Midbrain (tissue), 1 donor: Measurements from ENCODE around the gene TMEM229B.
"Not testable (repeated sequence)": the region's sequence is repeated elsewhere in the genome, so short reads cannot be mapped to it uniquely, and the experiment has no call there.

Experiments used
- DNase-seq: peaks from one replicate; lab custom pipeline; 2025; lab: John Stamatoyannopoulos, UW

Gene TMEM229B

DNA sequence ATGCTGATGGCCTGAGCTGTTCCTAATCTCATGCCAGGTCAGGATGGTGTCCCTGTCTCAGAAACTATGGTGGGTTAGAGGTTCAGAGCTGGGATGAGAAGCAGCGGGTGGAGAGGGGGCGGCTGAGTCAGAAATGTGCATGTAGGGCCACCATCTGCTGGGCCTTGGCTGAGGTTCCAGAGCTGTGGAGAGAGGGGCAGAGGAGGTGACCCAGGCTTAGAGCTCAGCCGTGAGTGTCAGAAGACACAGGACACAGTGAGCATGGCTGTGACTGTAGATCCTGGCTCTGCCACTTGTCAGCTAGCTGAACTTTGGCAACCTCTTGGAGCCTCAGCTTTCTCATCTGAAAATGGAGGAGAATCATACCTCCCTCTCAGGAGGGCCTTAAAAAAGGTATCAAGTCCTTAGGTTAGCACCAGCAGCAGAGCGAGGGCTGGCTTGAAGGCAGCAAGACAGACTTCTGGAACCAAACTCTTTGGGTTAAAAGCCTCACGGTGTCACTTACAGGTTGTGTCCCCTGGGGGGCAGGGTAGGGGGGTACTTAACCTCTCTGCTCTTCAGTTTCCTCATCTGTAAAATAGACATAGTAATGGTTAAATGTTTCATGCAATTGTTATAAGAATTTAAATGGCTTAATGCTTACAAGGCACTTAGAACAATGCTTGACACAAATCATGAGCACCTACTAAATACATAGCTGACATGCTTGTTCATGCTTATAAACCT lies 34.8 kb downstream of the TMEM229B start:
- no peak for DNase-seq

DNA sequence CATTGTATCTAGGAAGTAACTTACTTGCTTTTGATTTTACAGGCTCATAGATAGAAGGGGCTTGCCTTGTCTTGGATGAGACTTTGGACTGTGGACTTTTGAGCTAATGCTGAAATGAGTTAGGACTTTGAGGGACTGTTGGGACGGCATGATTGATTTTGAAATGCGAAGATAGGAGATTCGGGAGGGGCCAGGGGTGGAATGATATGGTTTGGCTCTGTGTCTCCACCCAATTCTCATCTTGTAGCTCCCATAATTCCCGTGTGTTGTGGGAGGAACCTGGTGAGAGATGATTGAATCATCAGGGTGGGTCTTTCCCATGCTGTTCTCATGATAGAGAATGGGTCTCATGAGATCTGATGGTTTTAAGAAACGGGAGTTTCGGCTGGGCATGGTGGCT lies 36.9 kb downstream of the TMEM229B start:
- DNase-seq: not testable (repeated sequence)

DNA sequence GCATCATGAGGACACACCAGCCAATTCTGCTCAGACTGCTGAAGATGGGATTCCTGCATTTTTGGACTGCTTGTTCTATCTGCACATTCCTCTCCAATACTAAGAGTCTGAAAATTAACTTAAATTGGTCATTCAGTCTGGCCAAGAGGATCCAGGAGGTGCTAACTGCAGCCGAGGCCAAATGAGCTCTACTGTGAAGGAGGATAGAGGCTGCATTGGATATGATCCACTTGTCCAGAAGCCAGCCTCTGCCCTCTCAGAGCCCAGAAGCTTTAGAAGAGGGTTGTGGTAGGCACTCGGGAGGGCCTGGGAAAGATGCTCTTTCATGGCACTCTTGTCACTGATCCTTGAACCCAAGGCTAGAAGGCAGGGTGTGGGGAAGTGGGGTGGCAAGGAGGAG lies 39.4 kb downstream of the TMEM229B start:
- DNase-seq: no peak

DNA sequence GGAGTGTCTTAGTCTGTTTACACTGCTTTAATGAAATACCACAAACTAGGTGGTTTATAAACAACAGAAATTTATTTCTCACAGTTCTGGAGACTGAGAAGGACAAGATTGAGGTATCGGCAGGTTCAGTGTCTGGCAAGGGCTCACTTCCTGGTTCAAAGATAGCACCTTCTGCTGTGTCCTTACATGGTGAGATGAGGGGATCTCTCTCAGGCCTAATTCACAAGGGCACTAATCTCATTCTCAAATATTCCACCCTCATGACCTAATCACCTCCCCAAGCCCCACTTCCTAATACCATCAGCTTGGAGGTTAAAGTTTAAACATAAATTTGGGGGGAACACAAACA lies 41.5 kb downstream of the TMEM229B start:
- no peak for DNase-seq

DNA sequence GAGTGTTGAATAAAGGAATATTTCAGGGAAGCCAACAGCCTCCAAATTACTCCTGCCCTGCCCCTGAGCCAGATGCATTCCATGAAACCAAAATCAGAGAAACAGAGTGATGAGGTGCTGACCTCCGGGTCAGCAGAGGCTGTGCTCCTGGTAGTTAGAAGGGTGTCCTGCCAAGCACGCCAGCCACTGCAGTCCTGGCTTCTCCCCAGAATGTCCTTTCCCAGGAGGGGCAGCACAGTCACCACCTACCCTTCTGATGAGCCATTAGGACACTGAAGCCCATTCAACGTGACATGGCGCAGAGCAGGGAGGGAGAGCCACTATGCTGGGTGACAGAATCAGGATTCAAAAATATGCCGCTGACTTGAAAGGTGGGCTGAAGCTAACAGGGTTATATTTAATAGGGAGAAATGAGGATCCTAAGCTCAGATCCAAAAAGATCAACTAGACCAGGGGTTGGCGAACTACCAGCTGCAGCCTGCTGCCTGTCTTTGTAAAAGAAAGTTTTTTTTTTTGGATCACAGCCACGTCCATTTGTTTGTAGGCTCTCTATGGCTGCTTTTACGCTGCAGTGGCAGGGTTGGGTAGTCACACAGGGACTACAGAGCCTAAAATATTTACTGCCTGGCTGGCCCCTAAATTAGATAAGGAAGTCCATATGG lies 42.0 kb downstream of the TMEM229B start:
- peak; percentile 43 for DNase-seq

DNA sequence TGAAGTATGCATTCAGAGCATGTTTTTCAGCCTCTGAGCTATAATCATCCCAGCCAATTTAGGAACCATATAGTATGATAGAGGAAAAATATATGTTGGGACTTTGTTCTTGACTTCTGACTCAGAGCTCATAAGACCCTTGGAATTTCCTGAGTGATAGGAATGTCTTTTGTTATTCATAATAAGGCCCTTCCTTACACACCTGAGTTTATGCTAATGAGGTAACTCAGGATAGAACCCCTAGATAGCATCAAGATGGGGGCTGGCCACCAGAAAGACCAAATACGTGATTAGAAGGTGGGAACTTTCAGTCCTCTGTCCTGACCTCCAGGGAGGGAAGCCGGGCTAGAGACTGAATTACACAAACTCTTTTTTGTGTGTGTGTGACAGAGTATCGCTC lies 44.1 kb downstream of the TMEM229B start:
- DNase-seq: no peak

DNA sequence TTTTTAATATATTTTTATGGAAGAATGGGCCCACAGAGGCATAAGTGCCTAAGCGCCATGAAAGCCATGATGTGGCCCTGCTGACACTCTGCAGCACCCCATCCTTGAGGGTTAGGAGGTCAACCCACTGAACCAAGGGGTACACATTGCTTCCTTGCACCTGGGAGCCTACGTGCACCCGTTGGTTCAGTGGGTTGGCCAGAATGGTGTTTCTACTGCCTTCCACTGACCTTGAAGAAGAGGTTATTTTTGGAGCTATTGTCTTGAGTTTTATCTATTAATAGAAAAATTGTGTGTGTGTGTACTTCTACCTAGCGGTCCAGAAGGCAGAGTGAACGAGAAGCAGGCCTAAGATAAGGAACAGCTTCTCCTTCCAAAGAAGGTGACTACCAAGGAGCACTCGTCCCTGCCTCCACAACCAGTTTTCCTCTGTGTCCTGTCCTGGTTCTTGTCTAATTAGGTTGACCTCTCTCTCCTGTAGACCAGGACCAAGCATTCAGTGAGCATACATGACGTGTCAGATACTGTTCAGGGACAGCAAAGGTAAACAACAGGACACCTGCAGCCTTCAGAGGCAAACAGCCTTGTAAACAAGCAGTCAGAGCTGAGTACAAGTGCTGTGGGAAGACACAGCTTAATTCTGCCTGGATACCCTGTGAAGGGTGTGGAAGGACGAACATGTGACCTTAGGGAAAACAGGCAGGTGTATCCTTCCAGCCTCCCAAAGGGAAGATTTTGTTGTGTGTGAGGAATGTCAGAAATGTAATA lies 46.2 kb downstream of the TMEM229B start:
- DNase-seq: no peak

DNA sequence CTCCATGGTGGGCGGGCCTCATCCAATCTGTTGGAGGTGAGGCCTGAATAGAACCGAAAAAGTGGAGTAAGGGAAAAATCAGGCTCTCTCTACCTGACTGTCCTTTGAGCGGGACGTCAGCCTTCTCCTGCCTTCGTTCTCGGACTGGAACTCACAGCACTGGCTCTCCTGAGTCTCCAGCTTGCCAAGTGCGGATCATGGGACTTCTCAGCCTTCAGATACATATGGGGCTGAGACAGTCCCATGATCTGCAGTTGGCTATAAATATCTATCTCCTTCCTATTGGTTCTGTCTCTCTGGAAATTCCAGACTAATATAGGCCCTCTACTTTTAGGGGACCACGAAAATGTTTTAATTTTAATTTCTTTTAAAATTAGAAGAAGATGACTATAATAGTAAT lies 46.8 kb downstream of the TMEM229B start:
- DNase-seq: no peak

DNA sequence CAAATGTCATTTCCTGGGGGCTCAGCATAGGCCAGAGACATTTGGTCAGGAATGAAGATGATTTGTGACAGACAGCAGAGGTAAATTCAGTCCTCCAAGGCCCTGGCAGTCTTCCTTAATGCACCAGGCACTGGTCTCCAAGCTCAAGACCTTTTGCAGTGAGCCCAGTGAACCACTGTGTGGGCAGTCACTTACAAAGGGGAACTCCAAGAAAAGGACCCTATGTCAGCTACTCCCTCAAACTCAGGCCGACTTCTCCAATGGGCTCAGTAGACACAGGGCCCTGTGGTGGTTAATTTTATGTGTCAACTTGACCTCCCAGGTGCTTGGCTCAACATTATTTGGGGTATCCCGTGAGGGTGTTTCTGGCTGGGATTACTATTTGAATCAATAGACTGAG lies 47.3 kb downstream of the TMEM229B start:
- no peak for DNase-seq

DNA sequence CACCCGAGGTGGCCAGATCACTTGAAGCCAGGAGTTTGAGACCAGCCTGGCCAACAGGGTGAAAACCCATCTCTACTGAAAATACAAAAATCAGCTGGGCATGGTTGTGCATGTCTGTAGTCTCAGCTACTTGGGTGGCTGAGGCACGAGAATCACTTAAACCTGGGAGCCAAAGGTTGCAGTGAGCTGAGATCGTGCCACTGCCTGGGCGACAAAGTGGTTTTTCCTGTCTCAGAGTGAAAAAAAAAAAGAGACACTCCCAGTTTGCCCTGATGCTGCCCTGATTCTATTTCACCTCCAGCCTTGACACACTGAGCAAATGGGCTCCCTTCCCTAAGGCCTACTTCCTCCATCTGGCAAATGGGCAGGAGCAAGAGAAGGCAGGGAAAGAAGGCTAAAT lies 48.0 kb downstream of the TMEM229B start:
- DNase-seq: no peak

DNA sequence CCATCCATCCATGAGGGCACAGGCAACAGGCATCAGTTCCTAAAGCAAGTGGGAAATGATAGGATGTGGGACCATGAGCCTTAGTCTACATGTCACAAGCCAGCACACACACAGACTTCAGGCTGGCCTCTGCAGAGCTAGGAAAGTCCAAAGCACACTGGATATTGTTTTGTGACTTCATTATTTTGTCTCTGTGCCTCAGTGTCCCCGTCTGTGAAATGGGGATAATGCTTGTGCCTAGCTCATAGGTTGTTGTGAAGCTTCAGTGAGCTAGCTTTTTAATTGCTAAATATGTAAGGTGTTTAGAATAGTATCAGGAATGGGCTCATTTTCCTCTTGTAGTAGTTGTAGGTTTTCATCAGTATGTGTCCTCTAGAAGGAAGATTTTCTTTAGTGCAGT lies 49.6 kb downstream of the TMEM229B start:
- no peak for DNase-seq

DNA sequence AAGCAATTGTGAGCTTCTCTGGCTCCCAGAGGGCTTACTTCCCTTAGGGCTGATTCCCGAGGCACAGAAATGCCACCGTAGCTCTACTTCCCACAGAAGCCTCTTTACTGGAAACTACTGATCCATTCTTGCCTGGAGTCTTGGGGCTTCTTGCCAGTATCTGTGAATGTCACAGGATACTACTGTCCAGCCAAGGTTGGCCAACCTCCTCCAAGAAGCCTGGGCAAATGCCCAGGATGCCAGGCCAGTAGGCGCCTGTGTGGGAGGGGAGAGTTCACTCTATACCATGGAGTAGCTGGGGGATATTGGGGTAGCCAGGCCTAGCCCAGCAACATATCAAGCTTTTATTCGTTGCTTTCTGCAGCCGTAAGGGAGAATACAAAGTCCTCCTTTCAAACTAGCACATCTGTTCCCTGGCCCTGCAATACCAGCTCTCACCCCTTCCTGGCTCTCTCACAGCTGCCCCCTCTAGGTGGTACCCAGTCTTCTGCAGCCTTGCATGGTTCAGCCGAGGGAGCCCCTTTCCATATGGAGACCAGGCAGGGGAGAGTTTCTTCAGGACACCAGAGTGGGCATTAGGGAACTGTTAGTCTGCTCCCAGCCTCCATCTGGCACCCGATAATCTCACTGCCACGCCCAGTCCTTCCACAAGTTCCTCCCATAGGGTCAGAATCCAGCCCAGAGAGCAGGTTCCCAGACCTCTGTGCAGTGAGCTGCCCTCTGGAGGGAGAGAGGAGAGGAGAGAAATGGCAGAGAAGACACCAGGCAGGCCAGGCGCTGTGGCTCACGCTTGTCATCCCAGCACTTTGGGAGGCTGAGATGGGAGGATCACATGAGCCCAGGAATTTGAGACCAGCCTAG lies 52.3 kb downstream of the TMEM229B start:
- DNase-seq: peak; percentile 61

DNA sequence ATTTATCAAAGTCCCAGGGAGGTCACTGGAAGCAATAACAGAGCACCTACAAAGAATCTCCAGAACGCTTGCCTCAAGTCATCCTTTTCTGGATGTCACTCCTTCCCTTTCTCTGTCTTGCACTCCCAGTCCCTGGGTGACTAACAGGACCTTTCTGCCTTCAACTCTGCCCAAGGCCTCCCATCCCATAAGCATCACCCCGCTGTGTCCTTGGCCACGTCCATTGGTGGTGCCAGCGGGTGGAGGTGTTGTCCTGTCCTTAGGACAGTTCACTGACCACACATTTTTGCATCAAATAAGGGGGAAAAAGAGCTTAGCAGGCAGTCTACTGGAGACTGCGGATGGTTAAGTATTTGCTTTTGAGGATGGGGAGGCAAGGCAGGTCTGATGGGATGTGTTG lies 52.9 kb downstream of the TMEM229B start:
- no peak for DNase-seq

DNA sequence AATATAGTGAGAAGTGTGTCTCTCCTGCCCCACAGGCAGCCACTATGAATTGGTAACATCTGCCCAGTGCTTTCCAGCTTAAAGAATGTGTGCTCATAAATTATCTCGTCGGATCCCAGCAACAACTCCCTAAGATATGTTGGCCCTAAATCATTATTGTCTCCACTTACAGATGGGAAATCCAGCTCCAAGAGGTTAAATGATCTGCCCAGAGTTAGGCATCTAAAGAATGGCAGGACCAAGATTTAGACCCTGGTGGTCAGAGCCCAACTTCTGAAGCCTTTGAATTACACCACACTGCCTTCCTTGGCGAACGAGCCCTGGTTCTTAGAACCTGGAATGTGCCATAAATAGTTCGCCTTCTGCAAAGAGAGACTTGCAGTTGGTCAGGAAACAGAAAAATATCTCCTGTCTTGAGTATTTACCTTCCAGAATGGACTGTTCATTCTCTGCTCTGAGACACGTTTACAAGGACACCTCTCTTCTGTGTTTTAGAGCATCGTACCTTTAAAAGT lies 56.4 kb downstream of the TMEM229B start:
- no peak for DNase-seq

DNA sequence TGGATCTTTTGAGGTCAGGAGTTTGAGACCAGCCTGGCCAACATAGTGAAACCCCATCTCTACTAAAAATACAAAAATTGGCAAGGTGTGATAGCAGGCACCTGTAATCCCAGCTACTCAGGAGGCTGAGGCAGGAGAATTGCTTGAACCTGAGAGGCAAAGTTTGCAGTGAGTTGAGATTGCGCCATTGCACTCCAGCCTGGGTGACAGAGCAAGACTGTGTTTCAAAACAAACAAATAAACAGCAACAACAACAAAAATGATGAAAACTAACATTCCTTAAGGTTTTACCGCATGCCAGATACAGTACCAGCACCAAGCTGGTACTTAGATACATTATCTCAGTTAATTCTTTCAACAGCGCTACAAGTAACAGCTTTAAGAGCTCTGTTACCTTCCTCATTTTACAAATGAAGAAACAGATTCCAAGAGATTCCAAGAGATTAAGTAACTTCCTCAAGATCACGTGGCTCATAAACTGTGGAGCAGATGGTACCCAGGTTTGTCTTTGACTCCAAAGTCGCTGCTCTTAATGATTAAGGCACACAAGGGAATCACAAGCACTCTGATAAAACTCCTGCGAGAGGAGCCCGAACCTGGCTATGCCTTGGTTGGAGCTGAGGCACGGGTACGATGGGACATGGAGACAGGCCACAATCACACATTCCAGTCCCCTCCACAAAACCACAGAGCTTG lies 58.9 kb downstream of the TMEM229B start:
- DNase-seq: no peak

DNA sequence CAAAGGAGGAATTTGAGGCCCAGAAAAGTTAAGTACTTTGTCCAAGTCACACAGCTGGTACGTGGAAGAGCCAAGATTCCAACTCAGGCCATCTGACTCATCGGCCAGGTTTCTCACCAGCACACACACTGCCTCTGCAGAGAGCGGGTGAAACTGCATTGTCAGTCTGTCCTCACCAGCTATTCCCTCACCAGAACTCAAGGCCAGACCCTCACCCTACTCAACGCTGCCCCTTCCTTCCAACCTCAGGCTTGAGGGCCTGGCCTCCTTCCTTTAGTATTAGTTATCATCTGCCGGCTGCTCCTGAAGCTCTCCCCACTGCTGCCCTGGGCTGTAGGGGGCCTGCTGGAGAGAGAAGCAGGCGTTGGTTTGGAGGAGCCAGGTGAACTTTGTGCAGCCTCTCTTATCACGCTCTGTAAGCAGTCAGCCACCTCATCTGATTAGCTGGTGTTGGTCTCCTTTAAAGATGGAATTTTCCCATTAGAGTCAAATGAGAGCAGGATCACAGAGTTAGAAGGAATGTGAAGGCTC lies 60.0 kb downstream of the TMEM229B start:
- DNase-seq: no peak

DNA sequence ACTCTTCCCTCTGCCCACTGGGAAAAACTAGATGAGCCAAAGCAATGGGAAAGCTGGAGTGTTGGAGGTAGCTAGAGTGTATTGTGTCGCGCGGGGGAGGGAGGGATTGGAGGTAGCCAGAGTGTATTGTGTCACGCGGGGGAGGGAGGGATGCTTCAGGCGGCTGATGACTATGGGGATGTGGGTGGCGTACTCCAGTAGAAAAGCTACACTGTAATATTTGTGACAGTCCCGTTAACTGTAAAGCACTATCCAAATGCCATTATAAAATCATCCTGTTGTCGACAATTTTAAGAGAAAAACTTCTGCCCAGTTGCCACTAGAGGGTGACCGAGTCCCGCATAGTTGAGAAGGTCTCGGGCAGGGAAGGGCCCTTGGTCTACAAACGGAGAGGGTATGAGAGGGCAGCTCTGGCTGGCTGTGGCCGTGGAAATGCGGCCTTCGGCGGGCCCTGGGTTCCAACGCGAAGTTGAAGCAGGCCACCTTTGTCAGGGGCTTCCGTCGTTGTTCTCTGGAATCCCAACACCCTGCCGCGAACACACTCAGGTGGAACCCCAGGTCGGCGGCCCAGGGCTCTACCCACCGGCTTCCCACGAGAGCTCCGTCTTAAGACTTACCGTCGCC lies 61.4 kb downstream of the TMEM229B start:
- peak; percentile 80 for DNase-seq

DNA sequence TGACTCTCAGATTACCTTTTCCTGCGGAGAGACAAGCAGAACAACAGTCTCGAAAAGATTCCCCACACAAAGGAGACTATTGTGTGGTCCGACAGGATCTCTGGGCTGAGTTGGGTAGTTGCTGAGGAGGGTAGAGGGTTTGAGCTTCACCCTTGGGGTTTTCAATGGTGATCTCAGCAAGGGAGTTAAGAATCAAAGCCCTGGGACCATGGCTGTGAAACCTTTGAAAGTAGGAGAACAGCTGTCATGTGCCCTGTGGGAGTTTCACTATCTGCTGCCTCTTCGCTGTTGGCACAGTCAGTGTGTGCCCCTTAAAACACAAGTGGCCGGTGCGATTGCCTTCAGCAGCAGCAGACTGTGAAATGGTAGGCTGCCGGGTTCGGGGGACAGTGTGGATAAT lies 62.4 kb downstream of the TMEM229B start:
- DNase-seq: no peak

DNA sequence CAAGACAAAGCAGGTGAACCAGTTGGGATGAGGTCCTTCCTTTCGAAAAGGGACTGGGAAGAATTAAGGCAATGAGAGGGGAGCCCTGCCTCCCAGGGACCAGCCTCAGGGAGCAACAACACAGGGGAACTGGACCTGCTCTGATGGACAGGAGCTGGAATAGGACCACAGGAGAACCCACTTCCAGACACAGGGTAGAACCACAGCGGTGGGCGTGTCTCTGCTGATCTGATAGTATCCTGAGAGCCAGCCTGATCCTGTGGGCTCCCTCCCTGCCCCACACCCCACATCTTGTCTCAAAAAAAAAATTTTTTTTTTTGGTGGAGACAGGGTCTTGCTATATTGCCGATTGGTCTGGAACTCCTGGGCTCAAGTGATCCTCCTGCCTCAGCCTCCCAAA lies 62.9 kb downstream of the TMEM229B start:
- DNase-seq: no peak

DNA sequence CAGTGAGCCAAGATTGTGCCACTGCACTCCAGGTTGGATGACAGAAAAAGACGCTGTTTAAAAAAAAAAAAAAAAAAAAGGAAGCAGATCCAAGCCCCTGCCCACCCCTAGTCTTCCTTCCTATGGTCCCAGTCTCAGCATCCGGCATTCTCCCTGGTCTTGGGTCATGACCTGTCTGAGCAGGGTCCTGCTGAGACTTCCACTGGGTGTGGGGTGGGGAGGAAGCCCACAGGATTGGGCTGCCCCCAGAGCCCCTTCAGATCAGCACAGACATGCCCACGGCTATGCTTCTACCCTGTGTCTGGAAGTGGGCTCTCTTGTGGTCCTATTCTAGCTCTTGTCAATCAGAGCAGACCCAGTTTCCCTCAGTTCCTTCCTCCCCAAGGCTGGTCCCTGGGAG lies 64.0 kb downstream of the TMEM229B start:
- no peak for DNase-seq

DNA sequence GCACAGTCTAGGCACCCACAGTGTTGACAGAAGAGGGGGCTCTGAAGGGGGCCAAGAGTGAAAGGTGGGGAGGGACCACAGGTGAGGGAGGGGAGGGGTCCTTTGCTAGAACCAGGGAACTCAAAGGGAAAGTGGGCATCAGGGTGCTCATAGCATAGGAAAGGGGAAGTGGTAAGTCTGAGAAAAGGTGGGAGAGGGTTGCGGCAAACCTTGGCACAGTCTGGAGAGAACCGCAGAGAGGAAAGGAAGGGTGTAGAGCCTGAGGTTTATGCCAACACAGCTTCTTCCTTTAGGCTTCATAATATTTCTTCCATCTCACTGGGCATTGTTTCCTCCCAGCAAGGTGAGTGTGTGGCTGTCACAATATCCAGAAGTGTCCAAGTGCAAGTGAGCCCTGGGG lies 65.1 kb downstream of the TMEM229B start:
- DNase-seq: no peak
